Measurements from ENCODE around the gene FOXO1.

Gene FOXO1

GRCh38 chr13:40537146-40537895 is 129.1 kb downstream of the FOXO1 start:
- Mint-ChIP-seq H3K27ac (no peak overlapping the region), H3K4me1 (peaks cover 16% of the 10 kb centered on the region)

GRCh38 chr13:40536443-40537113 is 129.9 kb downstream of the FOXO1 start:
- ATAC-seq (ENCODE audit: low read depth) = no peak
- Mint-ChIP-seq H3K4me1 (peaks cover 16% of the 10 kb centered on the region), H3K9me3 (no peaks in the 10 kb centered on the region), H3K27me3 (no peaks in the 10 kb centered on the region), H3K27ac (no peak overlapping the region), H3K4me3 (no peak overlapping the region), H3K36me3 (no peaks in the 10 kb centered on the region)
- no peak for DNase-seq (ENCODE audit: low spot score in 2 of 2)

More at GRCh38 chr13:40537146-40537895, 129.1 kb downstream of the FOXO1 start:
- Mint-ChIP-seq H3K9me3 (no peaks in the 10 kb centered on the region), H3K36me3 (no peaks in the 10 kb centered on the region), H3K4me3 (no peak overlapping the region), H3K27me3 (no peaks in the 10 kb centered on the region)
- no peak for DNase-seq (ENCODE audit: low spot score in 2 of 2)
- no peak for ATAC-seq (ENCODE audit: low read depth)

GRCh38 chr13:40535345-40535836 is 131.1 kb downstream of the FOXO1 start:
- H3K9me3 Mint-ChIP-seq = no peaks in the 10 kb centered on the region
- DNase-seq (ENCODE audit: low spot score in 2 of 2) (no peak), ATAC-seq (ENCODE audit: low read depth) (no peak)
- peaks cover 19% of the 10 kb centered on the region for H3K4me1 Mint-ChIP-seq
- H3K27me3 Mint-ChIP-seq = no peaks in the 10 kb centered on the region
- no peak overlapping the region for H3K27ac Mint-ChIP-seq
- H3K36me3 Mint-ChIP-seq = no peaks in the 10 kb centered on the region
- H3K4me3 Mint-ChIP-seq = no peak overlapping the region

GRCh38 chr13:40534456-40534855 is 132.0 kb downstream of the FOXO1 start:
- no peak overlapping the region for H3K27ac Mint-ChIP-seq
- H3K4me1 Mint-ChIP-seq = peaks cover 14% of the 10 kb centered on the region
- no peaks in the 10 kb centered on the region for H3K9me3 Mint-ChIP-seq

GRCh38 chr13:40533072-40533471 is 133.4 kb downstream of the FOXO1 start:
- Mint-ChIP-seq H3K4me1 (peaks cover 10% of the 10 kb centered on the region), H3K27me3 (no peaks in the 10 kb centered on the region)

More at GRCh38 chr13:40534456-40534855, 132.0 kb downstream of the FOXO1 start:
- Mint-ChIP-seq H3K4me3 (no peak overlapping the region), H3K36me3 (no peaks in the 10 kb centered on the region), H3K27me3 (no peaks in the 10 kb centered on the region)
- ATAC-seq (ENCODE audit: low read depth) = no peak
- DNase-seq (ENCODE audit: low spot score in 2 of 2) = no peak

GRCh38 chr13:40530961-40531360 is 135.5 kb downstream of the FOXO1 start:
- no peak overlapping the region for H3K4me3 Mint-ChIP-seq
- no peak for ATAC-seq (ENCODE audit: low read depth)
- peaks cover 10% of the 10 kb centered on the region for H3K4me1 Mint-ChIP-seq
- DNase-seq (ENCODE audit: low spot score in 2 of 2) = no peak
- no peak overlapping the region for H3K27ac Mint-ChIP-seq
- peaks cover 3% of the 10 kb centered on the region for H3K9me3 Mint-ChIP-seq
- H3K36me3 Mint-ChIP-seq = peaks cover 3% of the 10 kb centered on the region
- H3K27me3 Mint-ChIP-seq = no peaks in the 10 kb centered on the region

More at GRCh38 chr13:40533072-40533471, 133.4 kb downstream of the FOXO1 start:
- Mint-ChIP-seq H3K9me3 (peaks cover under 1% of the 10 kb centered on the region), H3K27ac (no peak overlapping the region), H3K4me3 (no peak overlapping the region), H3K36me3 (no peaks in the 10 kb centered on the region)
- DNase-seq (ENCODE audit: low spot score in 2 of 2) (no peak), ATAC-seq (ENCODE audit: low read depth) (no peak)

- H3K27me3 Mint-ChIP-seq = no peaks in the 10 kb centered on the region
- H3K4me1 Mint-ChIP-seq = peaks cover 13% of the 10 kb centered on the region
- peaks cover 3% of the 10 kb centered on the region for H3K36me3 Mint-ChIP-seq
- H3K27ac Mint-ChIP-seq = no peak overlapping the region
- DNase-seq (ENCODE audit: low spot score in 2 of 2) = no peak
- H3K4me3 Mint-ChIP-seq = no peak overlapping the region
- H3K9me3 Mint-ChIP-seq = peaks cover 3% of the 10 kb centered on the region
- ATAC-seq (ENCODE audit: low read depth) = no peak
These were observed 137.6 kb downstream of the FOXO1 start for GRCh38 chr13:40528881-40529280.

- Mint-ChIP-seq H3K36me3 (peaks cover 3% of the 10 kb centered on the region), H3K4me3 (no peak overlapping the region), H3K9me3 (peaks cover 3% of the 10 kb centered on the region), H3K4me1 (peaks cover 11% of the 10 kb centered on the region), H3K27me3 (no peaks in the 10 kb centered on the region), H3K27ac (no peak overlapping the region)
- ATAC-seq (ENCODE audit: low read depth) = no peak
- no peak for DNase-seq (ENCODE audit: low spot score in 2 of 2)
These were observed 138.5 kb downstream of the FOXO1 start for GRCh38 chr13:40527914-40528313.

- DNase-seq (ENCODE audit: low spot score in 2 of 2) (no peak), ATAC-seq (ENCODE audit: low read depth) (no peak)
- H3K27me3 Mint-ChIP-seq = no peaks in the 10 kb centered on the region
- H3K36me3 Mint-ChIP-seq = no peaks in the 10 kb centered on the region
- no peak overlapping the region for H3K4me3 Mint-ChIP-seq
- H3K27ac Mint-ChIP-seq = no peak overlapping the region
- peaks cover 18% of the 10 kb centered on the region for H3K4me1 Mint-ChIP-seq
- H3K9me3 Mint-ChIP-seq = no peaks in the 10 kb centered on the region
These were observed 144.2 kb downstream of the FOXO1 start for GRCh38 chr13:40522282-40522681.

GRCh38 chr13:40520916-40521315 is 145.5 kb downstream of the FOXO1 start:
- ATAC-seq (ENCODE audit: low read depth) (no peak), DNase-seq (ENCODE audit: low spot score in 2 of 2) (no peak)
- no peak overlapping the region for H3K27ac Mint-ChIP-seq
- no peaks in the 10 kb centered on the region for H3K9me3 Mint-ChIP-seq
- no peaks in the 10 kb centered on the region for H3K36me3 Mint-ChIP-seq
- H3K4me3 Mint-ChIP-seq = no peak overlapping the region
- peaks cover under 1% of the 10 kb centered on the region for H3K27me3 Mint-ChIP-seq
- peaks cover 19% of the 10 kb centered on the region for H3K4me1 Mint-ChIP-seq

- Mint-ChIP-seq H3K9me3 (no peaks in the 10 kb centered on the region), H3K4me3 (no peak overlapping the region), H3K36me3 (no peaks in the 10 kb centered on the region), H3K27me3 (peaks cover 3% of the 10 kb centered on the region), H3K27ac (no peak overlapping the region), H3K4me1 (peaks cover 18% of the 10 kb centered on the region)
- ATAC-seq (ENCODE audit: low read depth) (no peak), DNase-seq (ENCODE audit: low spot score in 2 of 2) (no peak)
These were observed 146.8 kb downstream of the FOXO1 start for GRCh38 chr13:40519637-40520036.

- Mint-ChIP-seq H3K4me3 (no peak overlapping the region), H3K36me3 (no peaks in the 10 kb centered on the region)
These were observed 148.0 kb downstream of the FOXO1 start for GRCh38 chr13:40518481-40518882.

GRCh38 chr13:40517486-40518480 is 148.7 kb downstream of the FOXO1 start:
- Mint-ChIP-seq H3K27ac (peak overlapping the region; percentile 37), H3K9me3 (no peaks in the 10 kb centered on the region), H3K4me1 (peaks cover 21% of the 10 kb centered on the region), H3K4me3 (no peak overlapping the region), H3K27me3 (peaks cover 3% of the 10 kb centered on the region), H3K36me3 (no peaks in the 10 kb centered on the region)
- DNase-seq (ENCODE audit: low spot score in 2 of 2) = no peak
- ATAC-seq (ENCODE audit: low read depth) = peak; percentile 58

More at GRCh38 chr13:40518481-40518882, 148.0 kb downstream of the FOXO1 start:
- Mint-ChIP-seq H3K27ac (peak overlapping the region; percentile 37), H3K27me3 (peaks cover 3% of the 10 kb centered on the region), H3K4me1 (peaks cover 15% of the 10 kb centered on the region), H3K9me3 (no peaks in the 10 kb centered on the region)
- no peak for ATAC-seq (ENCODE audit: low read depth)
- no peak for DNase-seq (ENCODE audit: low spot score in 2 of 2)

All from memory B cell (primary cell).